Activated CD8-positive, alpha-beta memory T cell treated with anti-CD3 and anti-CD28 coated beads, Interleukin-2, amount 50 U/mL, for 24 hours (primary cell): Measurements from ENCODE around the gene SLC10A3.

Experiments
- DNase-seq: peaks from one replicate; pipeline ENCODE4 v3.0.0-alpha.2; 2020; ENCODE audit errors: extremely low read depth

The SLC10A3 gene

GRCh38 chrX:154465601-154466000 is 24.8 kb downstream of the SLC10A3 start:
- no peak for DNase-seq

- no peak for DNase-seq
Observed at GRCh38 chrX:154464806-154465365, 25.5 kb downstream of the SLC10A3 start.

- DNase-seq: no peak
Observed at GRCh38 chrX:154463611-154464220, 26.7 kb downstream of the SLC10A3 start.

GRCh38 chrX:154462396-154462795 is 28.0 kb downstream of the SLC10A3 start:
- DNase-seq: no peak

- DNase-seq: no peak
Observed at GRCh38 chrX:154460326-154460725, 30.1 kb downstream of the SLC10A3 start.

- no peak for DNase-seq
Observed at GRCh38 chrX:154459832-154460231, 30.6 kb downstream of the SLC10A3 start.

- no peak for DNase-seq
Observed at GRCh38 chrX:154458954-154459778, 31.3 kb downstream of the SLC10A3 start.

- no peak for DNase-seq
Observed at GRCh38 chrX:154458116-154458953, 32.1 kb downstream of the SLC10A3 start, which contains the start of gene PLXNA3. Gene PLXNA3, plus strand, starts transcription at chrX:154458281. Its CDS starts 1,903 bp downstream, at chrX:154460184.

- no peak for DNase-seq
Observed at GRCh38 chrX:154457491-154458115, 32.8 kb downstream of the SLC10A3 start.

- no peak for DNase-seq
Observed at GRCh38 chrX:154452823-154453222, 37.6 kb downstream of the SLC10A3 start.

- no peak for DNase-seq
Observed at GRCh38 chrX:154450312-154450711, 40.1 kb downstream of the SLC10A3 start.

- no peak for DNase-seq
Observed at GRCh38 chrX:154449618-154450017, 40.8 kb downstream of the SLC10A3 start.

- no peak for DNase-seq
Observed at GRCh38 chrX:154448484-154448883, 41.9 kb downstream of the SLC10A3 start.

GRCh38 chrX:154446430-154446829 is 44.0 kb downstream of the SLC10A3 start:
- DNase-seq: no peak

GRCh38 chrX:154445776-154446175 is 44.7 kb downstream of the SLC10A3 start:
- no peak for DNase-seq

- no peak for DNase-seq
Observed at GRCh38 chrX:154444755-154445246, 45.6 kb downstream of the SLC10A3 start.

- no peak for DNase-seq
Observed at GRCh38 chrX:154443992-154444754, 46.3 kb downstream of the SLC10A3 start, which contains the start of gene FAM50A. Gene FAM50A, plus strand, starts transcription at chrX:154444141. Its CDS starts 95 bp downstream, at chrX:154444236.

GRCh38 chrX:154443479-154443910 is 46.9 kb downstream of the SLC10A3 start:
- DNase-seq: no peak

GRCh38 chrX:154441984-154442707 is 48.3 kb downstream of the SLC10A3 start:
- no peak for DNase-seq

GRCh38 chrX:154441564-154441963 is 48.9 kb downstream of the SLC10A3 start:
- DNase-seq: no peak
